HepG2 (cell line): ENCODE data around the gene B4GALT4. TPM values are rescaled to one million over a fixed set of nuclear protein-coding genes. Genes with fewer than 3 reads are reported as not detected.

Experiments
- ATAC-seq: fragments of 200-7000 bp; cut with Tn5 transposase; 3 replicates; pipeline ENCODE4 v1.9.1; 2020; ENCODE audit warnings: mild to moderate bottlenecking, moderate library complexity
- BruUV-seq: library from RNA; stranded (reverse); fragments of 400-500 nt; replicated peaks from 2 replicates; lab custom pipeline; 2021; lab: Mats Ljungman, UMichigan
- CTCF ChIA-PET: fragments of 300-600 bp; formaldehyde crosslinking; extraction: SDS; loops from one replicate; lab custom pipeline; 2021; ENCODE audit warnings: low total read pairs, inconsistent platforms, low intra/inter-chr PET ratio; lab: Yijun Ruan, JAX
- POLR2A ChIA-PET: fragments of 350-600 bp; sonication (Branson Sonifier 250); formaldehyde crosslinking; loops from one replicate; lab custom pipeline; 2020; ENCODE audit warnings: antibody characterized with exemption, inconsistent platforms; lab: Yijun Ruan, JAX
- DNase-seq: peaks from one replicate; pipeline ENCODE4 v3.0.0-alpha.2; 2015; ENCODE audit warnings: low spot score
- FAIRE-seq: peaks from 3 replicates; lab custom pipeline; 2011; peaks lifted over from hg19 to GRCh38; lab: Jason Lieb, UNC
- H2AFZ ChIP-seq: one replicate; pipeline ENCODE4 v1.6.1; 2011; ENCODE audit warnings: low read length, inconsistent platforms
- H3K27ac ChIP-seq: fragments of 300-600 bp; 3 replicates; pipeline ENCODE4 v1.8.0; 2011; ENCODE audit warnings: mixed run types, mild to moderate bottlenecking, mixed read lengths, low read length, inconsistent platforms; ENCODE audit not compliant: insufficient read depth; ENCODE audit errors: extremely low read length
- H3K27me3 ChIP-seq, 2 experiments: fragments of 200-600 bp in 1 of 2; 2 replicates in 1 of 2; 3 replicates in 1 of 2; pipeline versions ENCODE4 v1.6.0 to v1.8.0; 2011; ENCODE audit warnings: low read length in 2 of 2, mild to moderate bottlenecking in 2 of 2, moderate library complexity in 2 of 2, inconsistent platforms in 1 of 2; ENCODE audit not compliant: insufficient read depth in 2 of 2, control insufficient read depth in 1 of 2
- H3K36me3 ChIP-seq, 2 experiments: fragments of 200-600 bp in 1 of 2; replicated peaks in 1 of 2; 2 replicates in 1 of 2; 3 replicates in 1 of 2; pipeline versions ENCODE4 v1.5.1 to v1.8.0; 2011; ENCODE audit warnings: low read length in 2 of 2, inconsistent platforms in 1 of 2; ENCODE audit not compliant: insufficient read depth in 2 of 2, control insufficient read depth in 1 of 2
- H3K4me1 ChIP-seq: 2 replicates; pipeline ENCODE4 v1.5.1; 2012; ENCODE audit warnings: low read length, inconsistent platforms; ENCODE audit not compliant: insufficient read depth
- H3K4me2 ChIP-seq: 2 replicates; pipeline ENCODE4 v1.6.0; 2011; ENCODE audit warnings: low read depth, low read length, inconsistent platforms
- H3K4me3 ChIP-seq, 3 experiments: fragments of 200-600 bp in 1 of 3; sonication (generic), shearing (Covaris generic) in 1 of 3; replicated peaks in 1 of 3; 2 replicates each; pipeline ENCODE4 v1.5.1; 2011 to 2016; ENCODE audit warnings: low read length in 3 of 3, inconsistent platforms in 2 of 3, low read depth in 2 of 3, mild to moderate bottlenecking in 2 of 3, control low read depth in 1 of 3, mixed read lengths in 1 of 3; ENCODE audit not compliant: insufficient read depth in 1 of 3
- H3K79me2 ChIP-seq: one replicate; pipeline ENCODE4 v1.6.1; 2011; ENCODE audit warnings: low read length, inconsistent platforms; ENCODE audit not compliant: insufficient read depth
- H3K9ac ChIP-seq: 2 replicates; pipeline ENCODE4 v1.6.0; 2011; ENCODE audit warnings: mild to moderate bottlenecking, low read depth, low read length, inconsistent platforms; ENCODE audit not compliant: insufficient read depth
- H3K9me3 ChIP-seq: 2 replicates; pipeline ENCODE4 v1.5.1; 2012; ENCODE audit warnings: mild to moderate bottlenecking, low read length
- H4K20me1 ChIP-seq: 2 replicates; pipeline ENCODE4 v1.6.0; 2011; ENCODE audit warnings: inconsistent platforms, mild to moderate bottlenecking, low read length, moderate library complexity; ENCODE audit not compliant: insufficient read depth
- ARHGAP35 ChIP-seq: sonication (generic); formaldehyde crosslinking; IDR thresholded peaks from 2 replicates; pipeline ENCODE4 v1.9.0; 2022; ENCODE audit warnings: mild to moderate bottlenecking, inconsistent platforms, moderate library complexity, missing genetic modification reagents, borderline replicate concordance
- CREB3 ChIP-seq: sonication (generic); formaldehyde crosslinking; IDR thresholded peaks from 2 replicates; pipeline ENCODE4 v1.5.0; 2020; ENCODE audit warnings: missing genetic modification reagents
- KIAA2018 ChIP-seq: sonication (generic); formaldehyde crosslinking; IDR thresholded peaks from 2 replicates; pipeline ENCODE4 v1.5.0; 2020; ENCODE audit warnings: mild to moderate bottlenecking, missing genetic modification reagents, borderline replicate concordance
- MATR3 ChIP-seq: sonication (generic); formaldehyde crosslinking; IDR thresholded peaks from 2 replicates; pipeline ENCODE4 v1.4.0; 2020; ENCODE audit warnings: missing genetic modification reagents
- NR2C2 ChIP-seq: sonication (generic); formaldehyde crosslinking; IDR thresholded peaks from 2 replicates; pipeline ENCODE4 v1.4.0; 2020; ENCODE audit warnings: missing genetic modification reagents, mild to moderate bottlenecking, moderate library complexity, borderline replicate concordance
- PATZ1 ChIP-seq: sonication (generic); formaldehyde crosslinking; IDR thresholded peaks from 2 replicates; pipeline ENCODE4 v1.4.0; 2020; ENCODE audit warnings: missing genetic modification reagents
- POGK ChIP-seq: sonication (generic); formaldehyde crosslinking; conservative IDR thresholded peaks from 2 replicates; pipeline ENCODE4 v1.8.0; 2022; ENCODE audit warnings: mild to moderate bottlenecking, moderate library complexity, missing genetic modification reagents
- YEATS4 ChIP-seq: sonication (generic); formaldehyde crosslinking; IDR thresholded peaks from 2 replicates; pipeline ENCODE4 v1.4.0; 2020; ENCODE audit warnings: missing genetic modification reagents, borderline replicate concordance
- ZBTB7B ChIP-seq: sonication (generic); formaldehyde crosslinking; IDR thresholded peaks from 2 replicates; pipeline ENCODE4 v1.4.0; 2020; ENCODE audit warnings: missing genetic modification reagents
- in situ Hi-C: cut with HindIII; loops from 2 replicates; pipeline ENCODE4 v1.10.0; 2017; ENCODE audit warnings: low pct_unique_long_range_greater_than_20kb; ENCODE audit not compliant: extremely low pct_ligation_motif_present
- intact Hi-C: fragments of 100-400 bp; cut with micrococcal nuclease; formaldehyde crosslinking; loops from one replicate; pipeline ENCODE4 v1.10.0; 2022; ENCODE audit not compliant: unreplicated experiment
- polyA plus RNA-seq, 8 experiments: library from polyadenylated mRNA; depleted of rRNA in 3 of 8; stranded (reverse) in 7 of 8; unstranded in 1 of 8; fragments of >200 nt; fragmentation: Illumina TruSeq in 4 of 8; extraction: Trizol in 4 of 8; gene quantifications; 2 replicates each; pipeline versions ENCODE4 v1.2.1 to v1.2.3, GENCODE V29; 2011 to 2016; ENCODE audit warnings: low read depth in 4 of 8, missing spikeins in 1 of 8, mixed read lengths in 1 of 8; ENCODE audit not compliant: insufficient read depth in 1 of 8
- total RNA-seq, 5 experiments: library from RNA; depleted of rRNA; stranded (reverse); fragments of >200 nt; fragmentation: Illumina TruSeq; extraction: Trizol; gene quantifications; 2 replicates each; pipeline ENCODE4 v1.2.3, GENCODE V29; 2016; ENCODE audit warnings: low read depth in 1 of 5

The B4GALT4 gene
- total and polyA plus RNA-seq, 2 of the 13 experiments (the other 11 are each of a cell fraction or from before 2014, with no cell fraction given): 16.9 to 29.0 TPM

- H3K4me1 ChIP-seq: peaks cover 14% of the 10 kb centered on the region
- H4K20me1 ChIP-seq: no peaks in the 10 kb centered on the region
- no peaks in the 10 kb centered on the region for H3K79me2 ChIP-seq
- FAIRE-seq (no peak), DNase-seq (no peak), ATAC-seq (no peak)
- POLR2A ChIA-PET: no interaction called here
- BruUV-seq: no TSS peak
- no peak overlapping the region for H3K27ac ChIP-seq
- H3K36me3 ChIP-seq: no peaks in the 10 kb centered on the region
- no peak overlapping the region for H3K9ac ChIP-seq
- no peak overlapping the region for H3K4me2 ChIP-seq
- intact Hi-C loops: no loop called here
- in situ Hi-C loops: no loop called here
- no peak overlapping the region for H3K4me3 ChIP-seq
- H3K9me3 ChIP-seq: no peaks in the 10 kb centered on the region
- H2AFZ ChIP-seq: no peak overlapping the region
- CTCF ChIA-PET: no interaction called here
- no peaks in the 10 kb centered on the region for H3K27me3 ChIP-seq
- no peak for TF ChIP-seq YEATS4 (CRISPR knock-in tag)
- TF ChIP-seq ARHGAP35 (CRISPR knock-in tag): no peak
- no peak for TF ChIP-seq NR2C2 (CRISPR knock-in tag)
- TF ChIP-seq PATZ1 (CRISPR knock-in tag): no peak
- TF ChIP-seq POGK (CRISPR knock-in tag): no peak
- TF ChIP-seq MATR3: no peak
- no peak for TF ChIP-seq CREB3 (CRISPR knock-in tag)
- TF ChIP-seq KIAA2018: no peak
- TF ChIP-seq ZBTB7B (CRISPR knock-in tag): no peak
Measured at GRCh38 chr3:119187266-119187665, 53.4 kb downstream of the B4GALT4 start.
